GM23338 (cell line): ENCODE data around the gene ZNF580.

ENCODE experiments used
- CREB1 ChIP-seq: fragments of 250-450 bp; sonication (Bioruptor Pico); IDR thresholded peaks from 2 replicates; pipeline ENCODE4 v1.5.0; 2020; ENCODE audit warnings: low read depth, mild to moderate bottlenecking, moderate library complexity
- CTCF ChIP-seq, 2 experiments: fragments of 200-600 bp in 1 of 2; sonication (generic) in 1 of 2; conservative IDR thresholded peaks; 2 replicates each; pipeline versions ENCODE4 v1.5.1 to v1.6.1; 2016 to 2017; ENCODE audit warnings: antibody characterized with exemption in 2 of 2, low read depth in 2 of 2, mild to moderate bottlenecking in 2 of 2, moderate library complexity in 1 of 2
- ETS1 ChIP-seq: IDR thresholded peaks from 2 replicates; pipeline ENCODE4 v1.6.1; 2016; ENCODE audit warnings: antibody characterized with exemption
- EZH2 ChIP-seq: fragments of 200-600 bp; sonication (generic); IDR thresholded peaks from one replicate; pipeline ENCODE4 v1.8.0; 2017; ENCODE audit warnings: antibody characterized with exemption, mild to moderate bottlenecking, low read depth; ENCODE audit not compliant: unreplicated experiment
- EZH2phosphoT487 ChIP-seq: fragments of 200-600 bp; sonication (generic); IDR thresholded peaks from one replicate; pipeline ENCODE4 v1.8.1; 2018; ENCODE audit warnings: antibody characterized with exemption; ENCODE audit not compliant: unreplicated experiment
- JUNB ChIP-seq: IDR thresholded peaks from one replicate; pipeline ENCODE4 v1.6.1; 2016; ENCODE audit warnings: antibody characterized with exemption; ENCODE audit not compliant: unreplicated experiment
- NANOG ChIP-seq: IDR thresholded peaks from 2 replicates; pipeline ENCODE4 v1.6.1; 2016; ENCODE audit warnings: antibody characterized with exemption, borderline replicate concordance
- POLR2AphosphoS5 ChIP-seq: IDR thresholded peaks from 2 replicates; pipeline ENCODE4 v1.6.1; 2016; ENCODE audit warnings: antibody characterized with exemption, low read depth
- REST ChIP-seq: IDR thresholded peaks from one replicate; pipeline ENCODE4 v1.6.1; 2018; ENCODE audit warnings: antibody characterized with exemption; ENCODE audit not compliant: unreplicated experiment
- STAT1 ChIP-seq: IDR thresholded peaks from one replicate; pipeline ENCODE4 v1.6.1; 2016; ENCODE audit warnings: antibody characterized with exemption; ENCODE audit not compliant: unreplicated experiment
- ZNF114 ChIP-seq: fragments of 250-450 bp; sonication (Bioruptor Pico); IDR thresholded peaks from 2 replicates; pipeline ENCODE4 v1.5.0; 2020; ENCODE audit warnings: mild to moderate bottlenecking, moderate library complexity
- ZNF331 ChIP-seq: fragments of 250-450 bp; sonication (Bioruptor Pico); IDR thresholded peaks from 2 replicates; pipeline ENCODE4 v1.5.0; 2020; ENCODE audit warnings: low read depth, mild to moderate bottlenecking, moderate library complexity
- ZNF462 ChIP-seq: fragments of 250-450 bp; sonication (Bioruptor Pico); IDR thresholded peaks from 2 replicates; pipeline ENCODE4 v1.5.0; 2020; ENCODE audit warnings: mild to moderate bottlenecking, moderate library complexity

GRCh38 chr19:55591555-55591954 is 49.2 kb upstream of the ZNF580 start:
- TF ChIP-seq EZH2 (no peak), CTCF (conservative IDR thresholded peaks at IDR 0.05; ENCODE audit: low read depth in 2 of 2) (no peak), POLR2AphosphoS5 (no peak), EZH2phosphoT487 (no peak), CREB1 (no peak), JUNB (no peak), REST (no peak), NANOG (no peak), STAT1 (no peak), ZNF331 (no peak), ETS1 (no peak), ZNF114 (CRISPR knock-in tag) (no peak), ZNF462 (no peak)
